AG09319 (cell line): ENCODE data around the gene RSPH1.

Experiments used
- DNase-seq: peaks from one replicate; pipeline ENCODE4 v3.0.0-alpha.2; 2010; ENCODE audit warnings: low read depth; ENCODE audit errors: extremely low read depth
- TF ChIP-seq, protein P1 (sequence below): IDR thresholded peaks from 2 replicates; pipeline ENCODE4 v1.5.1; 2011; ENCODE audit warnings: low read depth, mild to moderate bottlenecking, inconsistent platforms, low read length, moderate library complexity

Gene RSPH1

GRCh38 chr21:42465803-42466127, 30.3 kb downstream of the RSPH1 start:
- no peak for DNase-seq
- TF ChIP-seq, protein P1, sequence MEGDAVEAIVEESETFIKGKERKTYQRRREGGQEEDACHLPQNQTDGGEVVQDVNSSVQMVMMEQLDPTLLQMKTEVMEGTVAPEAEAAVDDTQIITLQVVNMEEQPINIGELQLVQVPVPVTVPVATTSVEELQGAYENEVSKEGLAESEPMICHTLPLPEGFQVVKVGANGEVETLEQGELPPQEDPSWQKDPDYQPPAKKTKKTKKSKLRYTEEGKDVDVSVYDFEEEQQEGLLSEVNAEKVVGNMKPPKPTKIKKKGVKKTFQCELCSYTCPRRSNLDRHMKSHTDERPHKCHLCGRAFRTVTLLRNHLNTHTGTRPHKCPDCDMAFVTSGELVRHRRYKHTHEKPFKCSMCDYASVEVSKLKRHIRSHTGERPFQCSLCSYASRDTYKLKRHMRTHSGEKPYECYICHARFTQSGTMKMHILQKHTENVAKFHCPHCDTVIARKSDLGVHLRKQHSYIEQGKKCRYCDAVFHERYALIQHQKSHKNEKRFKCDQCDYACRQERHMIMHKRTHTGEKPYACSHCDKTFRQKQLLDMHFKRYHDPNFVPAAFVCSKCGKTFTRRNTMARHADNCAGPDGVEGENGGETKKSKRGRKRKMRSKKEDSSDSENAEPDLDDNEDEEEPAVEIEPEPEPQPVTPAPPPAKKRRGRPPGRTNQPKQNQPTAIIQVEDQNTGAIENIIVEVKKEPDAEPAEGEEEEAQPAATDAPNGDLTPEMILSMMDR: no peak

DNA sequence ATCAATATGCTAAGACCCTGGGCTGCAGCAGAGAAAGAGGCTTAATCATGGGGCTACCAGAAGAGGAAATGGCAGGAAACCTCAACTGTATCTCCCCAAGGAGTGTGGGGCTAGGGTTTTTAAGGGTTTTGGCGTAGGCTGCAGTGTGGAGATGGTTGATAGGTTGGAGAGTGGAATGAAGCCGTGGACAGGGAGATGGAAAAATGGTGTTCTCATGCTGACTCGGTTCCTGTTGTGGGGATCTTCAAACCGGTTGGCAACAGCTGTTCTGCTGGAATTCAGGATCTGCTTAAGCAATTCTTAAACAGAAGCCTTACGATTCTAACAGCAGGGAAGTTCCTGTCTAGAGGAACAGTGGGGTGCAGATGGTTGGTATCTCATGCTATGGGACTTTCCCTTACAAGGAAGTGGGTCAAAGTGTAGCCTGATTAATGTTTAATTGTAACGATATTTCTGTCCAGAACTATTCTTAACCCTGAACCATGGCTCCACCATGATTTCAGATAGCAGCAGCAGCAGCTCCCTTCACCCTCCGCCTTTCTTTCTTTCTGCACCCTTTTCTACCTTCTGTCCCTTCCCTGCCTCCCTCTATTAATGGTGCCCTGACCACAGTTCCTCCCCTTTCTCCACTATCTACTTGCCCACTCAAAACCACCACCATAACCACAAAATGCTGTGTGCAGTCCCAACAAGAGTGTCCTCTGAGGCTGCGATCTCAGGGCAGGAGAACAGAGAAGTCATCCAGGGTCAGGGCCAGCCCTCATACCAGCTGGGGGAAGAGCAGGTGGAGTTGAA, 30.8 kb downstream of the RSPH1 start:
- TF ChIP-seq, protein P1: no peak
- DNase-seq: no peak

GRCh38 chr21:42463861-42464515, 32.0 kb downstream of the RSPH1 start:
- DNase-seq: no peak
- TF ChIP-seq, protein P1: no peak

DNA sequence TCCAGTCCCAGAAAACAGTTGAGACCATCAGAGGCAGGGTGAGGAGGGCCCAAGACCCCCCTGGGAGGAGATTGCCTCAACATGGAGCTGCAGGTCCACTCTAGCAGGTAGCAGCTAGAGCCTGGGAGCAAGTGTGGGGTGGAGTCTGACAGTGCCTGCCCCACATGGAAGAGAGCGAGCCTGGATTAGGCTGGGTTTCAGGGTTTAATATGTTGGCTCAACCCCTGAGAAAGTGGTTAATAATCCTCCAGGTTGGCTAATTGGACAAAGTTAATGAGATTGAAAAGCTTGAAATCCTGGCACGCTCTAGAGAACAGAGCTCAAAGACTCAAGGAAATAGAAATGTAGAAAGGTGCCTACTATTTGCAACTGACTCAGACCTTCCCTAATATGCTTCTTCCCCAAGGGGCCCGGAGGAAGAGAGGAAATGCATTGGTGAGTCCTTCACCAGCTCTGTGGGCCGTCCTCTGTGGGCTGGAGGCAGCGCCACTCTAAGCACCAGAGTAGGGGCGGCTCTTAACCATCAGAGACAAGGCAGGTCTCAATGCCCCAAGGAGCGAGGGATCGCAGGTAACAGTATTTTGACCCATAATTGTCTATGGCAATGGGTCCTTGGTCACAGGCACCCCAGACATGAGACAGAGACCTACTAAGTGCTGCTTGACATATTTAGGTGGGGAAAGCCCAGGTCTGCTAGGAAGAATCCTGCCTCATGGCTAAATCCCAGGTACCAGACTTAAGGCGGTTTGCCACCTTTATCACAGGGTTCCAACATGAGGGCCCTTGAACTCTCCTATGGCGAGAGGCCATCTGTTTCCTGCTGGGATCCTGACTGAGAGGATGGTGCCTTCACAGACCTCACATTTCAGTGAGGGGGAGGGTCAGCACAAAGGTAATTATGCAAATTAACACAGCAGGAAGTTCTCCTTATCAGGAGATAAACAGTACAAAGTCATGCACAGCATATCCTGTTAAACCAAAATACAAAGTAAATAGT, 33.8 kb downstream of the RSPH1 start:
- TF ChIP-seq, protein P1: no peak
- no peak for DNase-seq

DNA sequence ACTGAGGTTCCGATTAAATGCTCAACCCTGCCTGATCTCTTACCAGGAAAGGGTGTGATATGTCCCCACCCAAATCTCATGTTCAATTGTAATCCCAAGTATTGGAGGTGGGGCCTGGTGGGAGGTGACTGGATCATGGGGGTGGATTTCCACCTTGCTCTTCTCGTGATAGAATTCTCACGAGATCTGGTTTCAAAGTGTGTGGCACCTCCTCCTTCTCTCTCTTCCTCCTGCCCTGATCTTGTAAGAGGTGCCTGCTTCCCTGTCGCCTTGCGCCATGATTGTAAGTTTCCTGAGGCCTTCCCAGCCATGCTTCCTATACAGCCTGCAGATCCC, 34.9 kb downstream of the RSPH1 start:
- no peak for DNase-seq
- TF ChIP-seq, protein P1: no peak

GRCh38 chr21:42460391-42461184, 35.4 kb downstream of the RSPH1 start:
- TF ChIP-seq, protein P1: no peak
- DNase-seq: no peak
